GM12864 (cell line): Measurements from ENCODE around the gene CAMK2D.

ENCODE experiments used
- DNase-seq: peaks from one replicate; pipeline ENCODE4 v3.0.0-alpha.2; 2011; ENCODE audit warnings: low read depth
- H3K4me3 ChIP-seq: 2 replicates; pipeline ENCODE4 v1.5.1; 2011; ENCODE audit warnings: mild to moderate bottlenecking, low read depth, low read length, control low read depth
- TF ChIP-seq, protein P1 (sequence below): IDR thresholded peaks from 2 replicates; pipeline ENCODE4 v1.5.1; 2011; ENCODE audit warnings: low read depth, mild to moderate bottlenecking, moderate library complexity, low read length, control low read depth, inconsistent platforms; ENCODE audit errors: missing control alignments

Gene CAMK2D

DNA sequence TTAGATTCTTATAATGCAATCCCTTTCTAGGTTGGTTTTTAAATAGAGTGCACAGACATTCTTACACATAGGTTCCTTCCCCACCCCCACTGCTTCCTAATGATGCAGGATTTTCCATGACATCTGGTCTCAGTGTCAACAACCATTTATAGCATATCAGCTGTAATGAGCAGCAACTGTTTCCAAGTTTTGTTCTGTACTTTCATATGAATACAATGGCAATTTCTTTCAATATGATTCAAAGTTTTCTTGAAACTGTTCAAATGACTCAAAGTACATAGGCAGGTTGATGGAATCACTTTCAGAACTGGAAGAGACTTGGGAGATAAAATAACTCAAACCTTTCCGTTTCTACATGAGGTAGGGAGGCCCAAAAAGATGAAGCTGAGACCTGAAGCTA lies 220.7 kb downstream of the CAMK2D start:
- TF ChIP-seq, protein P1, sequence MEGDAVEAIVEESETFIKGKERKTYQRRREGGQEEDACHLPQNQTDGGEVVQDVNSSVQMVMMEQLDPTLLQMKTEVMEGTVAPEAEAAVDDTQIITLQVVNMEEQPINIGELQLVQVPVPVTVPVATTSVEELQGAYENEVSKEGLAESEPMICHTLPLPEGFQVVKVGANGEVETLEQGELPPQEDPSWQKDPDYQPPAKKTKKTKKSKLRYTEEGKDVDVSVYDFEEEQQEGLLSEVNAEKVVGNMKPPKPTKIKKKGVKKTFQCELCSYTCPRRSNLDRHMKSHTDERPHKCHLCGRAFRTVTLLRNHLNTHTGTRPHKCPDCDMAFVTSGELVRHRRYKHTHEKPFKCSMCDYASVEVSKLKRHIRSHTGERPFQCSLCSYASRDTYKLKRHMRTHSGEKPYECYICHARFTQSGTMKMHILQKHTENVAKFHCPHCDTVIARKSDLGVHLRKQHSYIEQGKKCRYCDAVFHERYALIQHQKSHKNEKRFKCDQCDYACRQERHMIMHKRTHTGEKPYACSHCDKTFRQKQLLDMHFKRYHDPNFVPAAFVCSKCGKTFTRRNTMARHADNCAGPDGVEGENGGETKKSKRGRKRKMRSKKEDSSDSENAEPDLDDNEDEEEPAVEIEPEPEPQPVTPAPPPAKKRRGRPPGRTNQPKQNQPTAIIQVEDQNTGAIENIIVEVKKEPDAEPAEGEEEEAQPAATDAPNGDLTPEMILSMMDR, result no peak
- no peak overlapping the region for H3K4me3 ChIP-seq
- no peak for DNase-seq

DNA sequence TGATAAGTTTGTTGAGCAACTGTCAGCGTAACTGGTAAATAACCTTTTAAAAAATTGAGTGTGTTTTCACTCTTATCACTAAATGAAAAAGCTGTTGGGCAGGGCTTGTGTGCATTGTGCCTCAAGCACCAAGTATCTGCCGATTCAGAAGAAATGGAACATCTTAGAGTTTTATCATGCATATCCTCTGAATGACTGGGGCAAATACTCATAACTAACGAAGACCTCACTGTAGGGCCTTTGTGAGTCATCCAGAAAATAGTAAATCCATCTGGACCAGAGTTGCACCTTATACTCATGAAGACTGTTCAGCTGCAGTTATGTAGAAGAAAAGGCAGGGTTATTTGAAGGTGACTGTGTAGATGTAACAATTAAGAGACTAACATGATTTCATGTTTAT lies 222.1 kb downstream of the CAMK2D start:
- no peak overlapping the region for H3K4me3 ChIP-seq
- TF ChIP-seq, protein P1, result no peak
- no peak for DNase-seq

DNA sequence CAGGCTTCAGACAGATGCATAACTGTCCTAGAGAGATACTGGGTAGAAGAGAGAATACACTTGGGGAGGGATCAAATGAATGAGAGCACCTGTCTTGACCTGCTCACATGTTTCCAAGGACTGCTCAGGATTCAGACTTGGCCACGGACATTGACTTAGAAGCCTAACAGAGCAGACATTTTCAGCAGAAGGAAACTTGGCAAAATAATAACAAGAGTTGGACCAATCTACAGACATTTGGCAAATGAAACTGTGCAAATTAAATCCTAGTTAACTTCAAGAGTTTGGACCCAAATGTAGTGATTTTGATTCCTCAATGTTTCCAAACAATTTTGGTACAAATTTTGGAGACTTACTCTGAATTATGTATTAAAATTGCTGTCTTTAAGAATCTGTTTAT lies 223.9 kb downstream of the CAMK2D start:
- no peak for DNase-seq
- TF ChIP-seq, protein P1, result no peak
- H3K4me3 ChIP-seq, result no peak overlapping the region

DNA sequence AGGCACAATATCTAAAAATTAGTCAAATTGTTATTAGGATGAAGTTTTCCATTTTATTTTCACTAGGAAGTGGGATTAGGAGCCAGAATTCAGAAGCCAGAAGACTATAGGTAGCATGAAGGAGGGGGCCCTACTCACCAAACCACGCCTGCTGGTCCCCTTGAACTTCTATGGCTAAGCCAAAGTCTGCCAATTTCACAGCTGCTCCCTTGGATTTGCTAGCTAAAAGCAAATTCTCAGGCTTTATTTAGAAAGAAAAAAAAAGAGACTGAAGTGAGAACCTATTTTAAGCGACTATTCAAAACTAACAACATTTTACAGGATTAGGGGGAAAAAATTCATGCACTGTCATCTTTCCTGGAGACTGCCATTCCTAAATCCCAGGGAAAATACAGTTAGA lies 224.3 kb downstream of the CAMK2D start:
- no peak overlapping the region for H3K4me3 ChIP-seq
- no peak for DNase-seq
- TF ChIP-seq, protein P1, result no peak

DNA sequence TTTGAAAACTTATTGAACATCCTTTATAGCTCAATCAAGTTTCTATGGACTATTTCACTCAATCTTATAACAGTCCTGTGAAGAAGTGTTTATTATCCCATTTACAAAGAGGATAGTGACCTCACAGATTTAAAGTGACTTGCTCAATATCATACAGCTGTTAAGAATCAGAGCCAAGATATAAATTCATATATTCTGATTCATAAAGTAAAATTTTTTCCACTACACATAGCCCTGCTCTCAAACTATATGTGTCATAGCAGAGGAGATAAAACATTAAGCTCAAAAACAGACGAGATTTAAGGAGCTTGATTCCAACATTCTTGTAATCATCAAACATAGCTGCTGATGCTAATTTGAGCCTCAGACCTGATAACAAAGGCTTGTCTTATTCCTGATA lies 226.8 kb downstream of the CAMK2D start:
- no peak for DNase-seq
- no peak overlapping the region for H3K4me3 ChIP-seq
- TF ChIP-seq, protein P1, result no peak

DNA sequence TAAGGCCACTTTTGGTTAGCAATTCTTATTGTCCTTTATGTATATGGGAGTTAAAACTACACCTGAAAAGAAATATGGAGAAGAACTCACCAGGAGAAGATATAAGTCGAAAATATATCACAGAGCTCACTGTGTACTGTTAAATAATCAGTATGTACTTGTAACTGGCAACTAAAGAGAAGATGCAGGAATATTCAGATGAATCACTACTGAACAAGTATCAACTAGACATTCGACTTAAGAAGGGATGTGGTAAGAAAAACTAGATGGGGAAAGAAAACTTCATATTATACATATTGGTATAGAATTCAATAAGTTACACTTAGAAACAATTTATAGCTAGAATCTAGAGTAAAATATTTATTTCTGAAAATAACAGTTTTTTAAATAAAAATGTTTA lies 230.0 kb downstream of the CAMK2D start:
- TF ChIP-seq, protein P1, result no peak
- H3K4me3 ChIP-seq, result no peak overlapping the region
- DNase-seq, result no peak

DNA sequence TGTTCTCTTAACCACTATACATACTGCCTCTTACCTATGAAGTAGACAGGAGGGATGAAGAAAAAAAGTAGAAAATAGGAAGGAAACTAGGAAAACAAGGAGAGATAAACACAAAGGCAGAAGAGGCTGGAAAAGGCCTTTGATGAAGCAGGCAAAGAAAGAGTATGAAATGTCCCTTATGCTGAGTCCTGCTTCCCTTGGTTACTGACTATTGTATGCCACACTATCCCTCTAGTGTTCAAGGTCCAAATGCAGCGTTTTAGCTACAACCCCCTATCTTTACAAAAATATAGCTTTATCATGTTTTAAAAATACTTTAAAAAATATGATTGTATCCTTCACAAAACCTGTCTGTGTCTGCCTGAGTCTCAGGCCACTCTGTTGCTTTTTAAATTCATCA lies 233.1 kb downstream of the CAMK2D start:
- no peak overlapping the region for H3K4me3 ChIP-seq
- TF ChIP-seq, protein P1, result no peak
- no peak for DNase-seq
